D721Med (cell line): Measurements from ENCODE around the gene PACSIN2.

ENCODE experiments used
- DNase-seq: peaks from one replicate; pipeline ENCODE4 v3.0.0; 2011; ENCODE audit warnings: low spot score; ENCODE audit not compliant: insufficient read length
- FAIRE-seq: peaks from 2 replicates; lab custom pipeline; 2011; peaks lifted over from hg19 to GRCh38; lab: Jason Lieb, UNC
- CTCF ChIP-seq: IDR thresholded peaks from 2 replicates; pipeline ENCODE4 v1.5.1; 2012; ENCODE audit warnings: mild to moderate bottlenecking, control low read depth; ENCODE audit not compliant: insufficient read depth; ENCODE audit errors: missing control alignments

Gene PACSIN2

GRCh38 chr22:42873356-42873755 is 141.6 kb downstream of the PACSIN2 start:
- FAIRE-seq = no peak
- no peak for DNase-seq
- no peak for TF ChIP-seq CTCF

- FAIRE-seq (no peak), DNase-seq (no peak)
- no peak for TF ChIP-seq CTCF
Measured at GRCh38 chr22:42872821-42873220, 142.1 kb downstream of the PACSIN2 start.

GRCh38 chr22:42871146-42872050 is 143.6 kb downstream of the PACSIN2 start:
- TF ChIP-seq CTCF = no peak
- DNase-seq (no peak), FAIRE-seq (no peak)

- no peak for TF ChIP-seq CTCF
- FAIRE-seq (no peak), DNase-seq (no peak)
Measured at GRCh38 chr22:42869888-42870480, 145.0 kb downstream of the PACSIN2 start.

- TF ChIP-seq CTCF = no peak
- FAIRE-seq (no peak), DNase-seq (no peak)
Measured at GRCh38 chr22:42869463-42869862, 145.5 kb downstream of the PACSIN2 start.

- FAIRE-seq (no peak), DNase-seq (no peak)
- TF ChIP-seq CTCF = no peak
Measured at GRCh38 chr22:42868751-42869251, 146.1 kb downstream of the PACSIN2 start.
